H9 (cell line): Measurements from ENCODE around the gene SMC5. TPM values are rescaled to one million over a fixed set of nuclear protein-coding genes. Genes with fewer than 3 reads are reported as not detected.

Experiments
- DNase-seq: peaks from one replicate; pipeline ENCODE4 v3.0.0-alpha.2; 2017
- H2AFZ ChIP-seq: one replicate; pipeline ENCODE4 v1.6.1; 2013; ENCODE audit warnings: mild to moderate bottlenecking, low read length, control low read depth, moderate library complexity
- H2AK5ac ChIP-seq: 2 replicates; pipeline ENCODE4 v1.6.1; 2013; ENCODE audit warnings: low read length, control low read depth, mixed read lengths; ENCODE audit not compliant: insufficient read length
- H2BK120ac ChIP-seq: one replicate; pipeline ENCODE4 v1.6.1; 2013; ENCODE audit warnings: low read depth, mild to moderate bottlenecking, low read length, control low read depth, inconsistent platforms; ENCODE audit not compliant: poor library complexity, severe bottlenecking
- H2BK12ac ChIP-seq: 2 replicates; pipeline ENCODE4 v1.6.1; 2013; ENCODE audit warnings: low read length, control low read depth, mixed read lengths, low read depth; ENCODE audit not compliant: insufficient read length
- H2BK15ac ChIP-seq: 2 replicates; pipeline ENCODE4 v1.6.1; 2013; ENCODE audit warnings: low read depth, low read length, control low read depth
- H2BK20ac ChIP-seq: one replicate; pipeline ENCODE4 v1.6.1; 2013; ENCODE audit warnings: low read depth, mild to moderate bottlenecking, low read length, control low read depth, inconsistent platforms; ENCODE audit not compliant: poor library complexity, severe bottlenecking
- H2BK5ac ChIP-seq: 2 replicates; pipeline ENCODE4 v1.6.1; 2013; ENCODE audit warnings: low read length, control low read depth, mixed read lengths; ENCODE audit not compliant: insufficient read length
- H3K14ac ChIP-seq: 2 replicates; pipeline ENCODE4 v1.6.1; 2013; ENCODE audit warnings: low read length, control low read depth; ENCODE audit not compliant: insufficient read depth
- H3K18ac ChIP-seq: 2 replicates; pipeline ENCODE4 v1.6.1; 2013; ENCODE audit warnings: low read depth, mild to moderate bottlenecking, mixed read lengths, low read length, control low read depth; ENCODE audit not compliant: insufficient read length
- H3K23ac ChIP-seq: 2 replicates; pipeline ENCODE4 v1.6.1; 2013; ENCODE audit warnings: low read length, control low read depth, mixed read lengths, low read depth; ENCODE audit not compliant: insufficient read length
- H3K23me2 ChIP-seq: 2 replicates; pipeline ENCODE4 v1.6.1; 2013; ENCODE audit warnings: low read depth, mild to moderate bottlenecking, mixed read lengths, low read length, control low read depth; ENCODE audit not compliant: insufficient read length, poor library complexity, severe bottlenecking
- H3K27ac ChIP-seq: 2 replicates; pipeline ENCODE4 v1.5.1; 2013; ENCODE audit warnings: low read length, control low read depth, mixed read lengths, low read depth; ENCODE audit not compliant: insufficient read length
- H3K27me3 ChIP-seq: 2 replicates; pipeline ENCODE4 v1.6.1; 2013; ENCODE audit warnings: low read length, control low read depth, inconsistent platforms; ENCODE audit not compliant: insufficient read depth
- H3K4ac ChIP-seq: 2 replicates; pipeline ENCODE4 v1.6.1; 2013; ENCODE audit warnings: low read depth, mild to moderate bottlenecking, control low read depth, inconsistent platforms, low read length, moderate library complexity
- H3K4me1 ChIP-seq: 2 replicates; pipeline ENCODE4 v1.6.1; 2013; ENCODE audit warnings: low read length, control low read depth, inconsistent platforms; ENCODE audit not compliant: insufficient read depth
- H3K4me2 ChIP-seq: 2 replicates; pipeline ENCODE4 v1.6.1; 2013; ENCODE audit warnings: low read length, control low read depth, mixed read lengths; ENCODE audit not compliant: insufficient read length, insufficient read depth
- H3K56ac ChIP-seq: 2 replicates; pipeline ENCODE4 v1.6.1; 2013; ENCODE audit warnings: low read depth, mild to moderate bottlenecking, mixed read lengths, low read length, control low read depth; ENCODE audit not compliant: insufficient read length
- H3K79me1 ChIP-seq: 2 replicates; pipeline ENCODE4 v1.6.1; 2013; ENCODE audit warnings: low read depth, mild to moderate bottlenecking, moderate library complexity, low read length, control low read depth, inconsistent platforms; ENCODE audit not compliant: insufficient read depth, poor library complexity, severe bottlenecking
- H3K79me2 ChIP-seq: 2 replicates; pipeline ENCODE4 v1.6.1; 2013; ENCODE audit warnings: low read length, control low read depth, inconsistent platforms; ENCODE audit not compliant: insufficient read depth
- H3K9ac ChIP-seq: 2 replicates; pipeline ENCODE4 v1.6.1; 2013; ENCODE audit warnings: low read length, control low read depth, mixed read lengths; ENCODE audit not compliant: insufficient read length; ENCODE audit errors: extremely low read depth
- H3K9me3 ChIP-seq: one replicate; pipeline ENCODE4 v1.6.1; 2013; ENCODE audit warnings: low read depth, low read length, inconsistent platforms; ENCODE audit not compliant: control insufficient read depth
- H3T11ph ChIP-seq: one replicate; pipeline ENCODE4 v1.6.1; 2013; ENCODE audit warnings: mild to moderate bottlenecking, low read length, control low read depth, inconsistent platforms
- H4K20me1 ChIP-seq: one replicate; pipeline ENCODE4 v1.6.1; 2013; ENCODE audit not compliant: control insufficient read depth, insufficient read length, insufficient read depth
- H4K5ac ChIP-seq: 2 replicates; pipeline ENCODE4 v1.6.1; 2013; ENCODE audit warnings: low read depth, mild to moderate bottlenecking, mixed read lengths, low read length, control low read depth; ENCODE audit not compliant: insufficient read length
- H4K8ac ChIP-seq: replicated peaks from 2 replicates; pipeline ENCODE4 v1.6.1; 2013; ENCODE audit warnings: low read length, control low read depth, mixed read lengths, low read depth; ENCODE audit not compliant: insufficient read length
- H4K91ac ChIP-seq: 2 replicates; pipeline ENCODE4 v1.6.1; 2013; ENCODE audit warnings: low read depth, mild to moderate bottlenecking, moderate library complexity, mixed read lengths, low read length, control low read depth; ENCODE audit not compliant: insufficient read length
- H3K27ac Mint-ChIP-seq, 3 experiments: 2 replicates in 2 of 3; 3 replicates in 1 of 3; pipeline ENCODE4 v1.8.0; 2020 to 2021; ENCODE audit warnings: mixed read lengths in 3 of 3, mild to moderate bottlenecking in 1 of 3, moderate library complexity in 1 of 3
- H3K27me3 Mint-ChIP-seq: 2 replicates; pipeline ENCODE4 v1.8.0; 2021; ENCODE audit warnings: low read depth, mild to moderate bottlenecking, moderate library complexity, mixed read lengths
- H3K36me3 Mint-ChIP-seq, 3 experiments: 2 replicates in 2 of 3; 3 replicates in 1 of 3; pipeline ENCODE4 v1.8.0; 2020 to 2021; ENCODE audit warnings: low read depth in 3 of 3, mixed read lengths in 3 of 3; ENCODE audit not compliant: insufficient read depth in 1 of 3
- H3K4me1 Mint-ChIP-seq, 2 experiments: 2 replicates each; pipeline ENCODE4 v1.8.0; 2020; ENCODE audit warnings: mixed read lengths in 2 of 2
- H3K4me3 Mint-ChIP-seq, 2 experiments: 2 replicates in 1 of 2; 3 replicates in 1 of 2; pipeline ENCODE4 v1.8.0; 2020 to 2021; ENCODE audit warnings: mild to moderate bottlenecking in 2 of 2, mixed read lengths in 2 of 2, moderate library complexity in 1 of 2
- H3K9me3 Mint-ChIP-seq, 2 experiments: 2 replicates in 1 of 2; 3 replicates in 1 of 2; pipeline ENCODE4 v1.8.0; 2020; ENCODE audit warnings: mild to moderate bottlenecking in 2 of 2, mixed read lengths in 2 of 2, moderate library complexity in 1 of 2
- WGBS: extraction: QIAGEN DNeasy Blood & Tissue Kit; methylation state at CpG from one replicate; pipeline ENCODE4 v1.1.7; 2013; ENCODE audit warnings: missing lambda C conversion rate, low lambda C conversion rate, mixed read lengths; ENCODE audit not compliant: insufficient read length; ENCODE audit errors: extremely low coverage; 5-methylcytosine and 5-hydroxymethylcytosine counted together
- total RNA-seq: library from RNA; stranded (reverse); gene quantifications from 2 replicates; pipeline ENCODE4 v1.2.1, GENCODE V29; 2021
- TF ChIP-seq, protein P1 (sequence below): fragments of 200-600 bp; sonication (generic); conservative IDR thresholded peaks from 3 replicates; pipeline ENCODE4 v1.8.0; 2021; ENCODE audit warnings: antibody characterized with exemption, mild to moderate bottlenecking

The SMC5 gene
- total RNA-seq, 1 experiment from 2014 or later: 29.6 TPM

DNA sequence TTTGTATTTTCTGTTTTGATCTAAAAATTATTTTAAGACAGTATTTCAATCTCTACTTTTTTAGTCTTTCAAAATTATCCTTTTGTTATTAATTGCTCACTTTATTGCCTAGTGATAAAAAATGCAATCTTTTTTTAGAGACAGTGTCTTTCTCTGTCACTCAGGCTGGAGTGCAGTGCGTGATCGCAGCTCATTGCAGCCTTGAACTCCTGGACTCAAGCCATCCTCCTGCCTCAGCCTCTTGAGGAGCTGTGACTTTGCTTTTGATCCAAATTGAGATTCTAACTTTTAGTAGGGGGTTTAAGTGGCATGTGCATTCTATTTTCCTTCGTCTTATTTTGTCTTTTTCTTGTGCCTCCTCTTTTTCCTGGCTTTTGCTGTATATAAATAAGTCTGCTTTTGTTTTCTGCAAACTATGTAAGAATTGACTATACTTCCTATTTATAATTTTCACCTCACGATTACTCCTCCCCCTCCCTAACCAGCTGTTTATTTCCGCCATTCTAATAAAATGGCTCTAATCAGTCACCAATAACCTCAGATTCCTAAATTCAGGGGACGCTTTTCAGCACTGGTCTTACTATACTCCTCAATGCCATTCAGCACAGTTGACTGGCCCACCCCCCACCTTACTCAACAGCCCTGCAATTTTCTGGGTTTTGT, 123.4 kb downstream of the SMC5 start:
- Histone ChIP-seq H3K27ac (no peak overlapping the region), H2AFZ (no peak overlapping the region), H3K14ac (no peak overlapping the region), H4K20me1 (no peaks in the 10 kb centered on the region), H3K23me2 (no peaks in the 10 kb centered on the region), H3T11ph (no peak overlapping the region), H3K4me1 (no peaks in the 10 kb centered on the region), H3K79me1 (no peaks in the 10 kb centered on the region), H2BK20ac (no peak overlapping the region), H3K56ac (no peak overlapping the region), H3K18ac (no peak overlapping the region), H4K91ac (no peak overlapping the region), H3K4me2 (no peak overlapping the region), H2BK15ac (no peak overlapping the region), H4K8ac (no peak overlapping the region), H3K4ac (no peak overlapping the region), H3K23ac (no peak overlapping the region), H2BK12ac (no peak overlapping the region), H2AK5ac (no peak overlapping the region), H3K27me3 (no peaks in the 10 kb centered on the region), H3K9me3 (no peaks in the 10 kb centered on the region), H3K9ac (no peak overlapping the region), H2BK5ac (no peak overlapping the region), H4K5ac (no peak overlapping the region), H2BK120ac (no peak overlapping the region), H3K79me2 (no peaks in the 10 kb centered on the region)
- Mint-ChIP-seq H3K36me3 (no peaks in the 10 kb centered on the region), H3K27me3 (no peaks in the 10 kb centered on the region), H3K9me3 (no peaks in the 10 kb centered on the region), H3K4me1 (peaks cover 0 to 4% of the 10 kb centered on the region in 2 experiments; a peak in 1 of 4 replicates), H3K4me3 (no peak overlapping the region), H3K27ac (no peak overlapping the region)
- no peak for DNase-seq
- TF ChIP-seq, protein P1, sequence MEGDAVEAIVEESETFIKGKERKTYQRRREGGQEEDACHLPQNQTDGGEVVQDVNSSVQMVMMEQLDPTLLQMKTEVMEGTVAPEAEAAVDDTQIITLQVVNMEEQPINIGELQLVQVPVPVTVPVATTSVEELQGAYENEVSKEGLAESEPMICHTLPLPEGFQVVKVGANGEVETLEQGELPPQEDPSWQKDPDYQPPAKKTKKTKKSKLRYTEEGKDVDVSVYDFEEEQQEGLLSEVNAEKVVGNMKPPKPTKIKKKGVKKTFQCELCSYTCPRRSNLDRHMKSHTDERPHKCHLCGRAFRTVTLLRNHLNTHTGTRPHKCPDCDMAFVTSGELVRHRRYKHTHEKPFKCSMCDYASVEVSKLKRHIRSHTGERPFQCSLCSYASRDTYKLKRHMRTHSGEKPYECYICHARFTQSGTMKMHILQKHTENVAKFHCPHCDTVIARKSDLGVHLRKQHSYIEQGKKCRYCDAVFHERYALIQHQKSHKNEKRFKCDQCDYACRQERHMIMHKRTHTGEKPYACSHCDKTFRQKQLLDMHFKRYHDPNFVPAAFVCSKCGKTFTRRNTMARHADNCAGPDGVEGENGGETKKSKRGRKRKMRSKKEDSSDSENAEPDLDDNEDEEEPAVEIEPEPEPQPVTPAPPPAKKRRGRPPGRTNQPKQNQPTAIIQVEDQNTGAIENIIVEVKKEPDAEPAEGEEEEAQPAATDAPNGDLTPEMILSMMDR: no peak
- WGBS: no CpG with 5 or more reads among the region's 6 CpGs
